ENCODE results near the gene ZNF770. TPM values are rescaled to one million over a fixed set of nuclear protein-coding genes. Genes with fewer than 3 reads are reported as not detected.
"Not testable (repeated sequence)": the region's sequence is repeated elsewhere in the genome, so short reads cannot be mapped to it uniquely, and the experiment has no call there.

Gene ZNF770
- total and polyA plus RNA-seq, 9 donors: 13.5 to 60.2 (median 34.8) TPM

DNA sequence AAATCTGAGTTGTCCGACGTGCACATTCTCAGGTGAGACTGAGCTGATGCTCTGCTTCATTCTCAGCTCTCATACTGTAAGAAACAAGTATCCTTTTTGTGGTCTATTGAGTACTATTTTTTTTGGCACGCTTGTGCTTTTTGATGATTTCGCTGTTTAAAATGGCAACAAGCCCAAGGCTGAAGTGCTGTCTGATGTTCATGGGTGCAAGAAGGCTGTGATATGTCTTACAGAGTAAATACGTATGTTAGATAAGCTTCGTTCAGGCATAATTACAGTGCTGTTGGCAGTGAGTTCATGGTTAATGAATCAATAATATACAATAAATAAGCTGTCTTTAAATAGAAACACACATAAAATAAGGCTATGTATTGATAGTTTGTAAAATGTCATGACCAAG is 45.7 kb downstream of the ZNF770 start:
- no peaks in the 10 kb centered on the region for H3K27me3 ChIP-seq
- intact Hi-C loops (cut with DNase I): no loop called here
- H3K9me3 ChIP-seq: no peaks in the 10 kb centered on the region
- 7 to 17% (median 8%) methylated on average over 6 of the region's 6 CpGs for WGBS, 3 donors
- H3K4me3 ChIP-seq: no peak overlapping the region
- peak overlapping the region in 1 of 2 donors; percentile 51 for H3K27ac ChIP-seq
- DNase-seq: peak in 1 of 5 donors; percentile 12
- no peaks in the 10 kb centered on the region for H3K36me3 ChIP-seq
- no peak for TF ChIP-seq EP300 (IDR thresholded peaks at IDR 0.05)
- TF ChIP-seq POLR2A (IDR thresholded peaks at IDR 0.05): no peak
- TF ChIP-seq, protein P1, sequence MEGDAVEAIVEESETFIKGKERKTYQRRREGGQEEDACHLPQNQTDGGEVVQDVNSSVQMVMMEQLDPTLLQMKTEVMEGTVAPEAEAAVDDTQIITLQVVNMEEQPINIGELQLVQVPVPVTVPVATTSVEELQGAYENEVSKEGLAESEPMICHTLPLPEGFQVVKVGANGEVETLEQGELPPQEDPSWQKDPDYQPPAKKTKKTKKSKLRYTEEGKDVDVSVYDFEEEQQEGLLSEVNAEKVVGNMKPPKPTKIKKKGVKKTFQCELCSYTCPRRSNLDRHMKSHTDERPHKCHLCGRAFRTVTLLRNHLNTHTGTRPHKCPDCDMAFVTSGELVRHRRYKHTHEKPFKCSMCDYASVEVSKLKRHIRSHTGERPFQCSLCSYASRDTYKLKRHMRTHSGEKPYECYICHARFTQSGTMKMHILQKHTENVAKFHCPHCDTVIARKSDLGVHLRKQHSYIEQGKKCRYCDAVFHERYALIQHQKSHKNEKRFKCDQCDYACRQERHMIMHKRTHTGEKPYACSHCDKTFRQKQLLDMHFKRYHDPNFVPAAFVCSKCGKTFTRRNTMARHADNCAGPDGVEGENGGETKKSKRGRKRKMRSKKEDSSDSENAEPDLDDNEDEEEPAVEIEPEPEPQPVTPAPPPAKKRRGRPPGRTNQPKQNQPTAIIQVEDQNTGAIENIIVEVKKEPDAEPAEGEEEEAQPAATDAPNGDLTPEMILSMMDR (IDR thresholded peaks at IDR 0.05): no peak
- peaks cover 1% of the 10 kb centered on the region for H3K4me1 ChIP-seq (ENCODE audit: insufficient read depth)

DNA sequence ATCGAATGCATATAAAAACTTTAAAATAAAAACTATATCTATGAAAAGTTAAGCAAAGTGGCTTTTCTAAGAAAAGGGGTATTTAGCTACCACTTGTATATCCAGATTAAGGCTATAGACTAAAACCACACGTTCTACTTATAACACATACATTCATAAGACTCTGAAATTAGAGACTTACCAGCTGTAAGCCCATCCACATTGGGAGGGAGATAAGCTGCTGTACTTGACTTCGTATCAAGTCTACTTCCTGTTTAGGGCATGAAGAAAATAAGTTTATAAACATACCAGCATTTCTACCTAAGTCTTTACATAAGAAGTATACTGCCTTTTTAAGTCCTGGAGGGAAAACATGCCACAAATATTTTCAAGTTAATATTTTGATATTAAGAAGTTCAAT is 46.3 kb downstream of the ZNF770 start:
- Histone ChIP-seq H3K36me3 (no peaks in the 10 kb centered on the region), H3K4me3 (no peak overlapping the region), H3K4me1 (ENCODE audit: insufficient read depth) (peaks cover 1% of the 10 kb centered on the region), H3K27me3 (no peaks in the 10 kb centered on the region), H3K9me3 (no peaks in the 10 kb centered on the region), H3K27ac (no peak overlapping the region)
- no peak for DNase-seq
- intact Hi-C loops (cut with DNase I): no loop called here
- 31 to 54% (median 43%) methylated on average over 3 of the region's 3 CpGs for WGBS, 3 donors
- no peak for TF ChIP-seq EP300 (IDR thresholded peaks at IDR 0.05)
- TF ChIP-seq, protein P1 (IDR thresholded peaks at IDR 0.05): no peak
- TF ChIP-seq POLR2A (IDR thresholded peaks at IDR 0.05): no peak

DNA sequence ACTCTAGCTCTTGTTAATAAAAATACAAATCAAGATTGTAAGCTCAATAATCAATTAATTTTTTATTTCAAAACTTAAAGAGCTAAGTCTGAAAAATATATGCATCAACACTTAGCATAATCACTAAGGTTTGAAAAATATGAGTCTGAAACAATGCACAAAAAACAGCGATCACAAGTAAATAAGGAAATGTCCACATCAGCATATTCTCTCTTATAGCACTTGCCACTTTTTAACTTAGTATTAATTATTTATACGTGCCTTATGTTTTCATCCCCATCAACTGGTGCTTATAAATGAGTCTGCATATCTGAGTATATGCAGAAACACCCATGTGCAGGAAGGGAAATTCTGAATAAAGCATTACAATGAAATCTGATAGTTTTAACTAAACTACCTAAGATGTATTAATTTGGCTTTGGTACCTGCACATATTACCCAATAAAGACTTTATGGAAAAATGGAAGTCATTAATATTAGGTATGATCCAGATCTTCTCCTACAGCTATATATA is 46.8 kb downstream of the ZNF770 start:
- H3K4me3 ChIP-seq: no peak overlapping the region
- no peak overlapping the region for H3K27ac ChIP-seq
- WGBS, 3 donors: 97 to 99% (median 98%) methylated on average over 2 of the region's 2 CpGs
- H3K4me1 ChIP-seq (ENCODE audit: insufficient read depth): peaks cover 1% of the 10 kb centered on the region
- H3K27me3 ChIP-seq: no peaks in the 10 kb centered on the region
- intact Hi-C loops (cut with DNase I): no loop called here
- no peaks in the 10 kb centered on the region for H3K36me3 ChIP-seq
- H3K9me3 ChIP-seq: no peaks in the 10 kb centered on the region
- TF ChIP-seq, protein P1 (IDR thresholded peaks at IDR 0.05): no peak
- no peak for TF ChIP-seq EP300 (IDR thresholded peaks at IDR 0.05)
- TF ChIP-seq POLR2A (IDR thresholded peaks at IDR 0.05): no peak
- DNase-seq: no peak

DNA sequence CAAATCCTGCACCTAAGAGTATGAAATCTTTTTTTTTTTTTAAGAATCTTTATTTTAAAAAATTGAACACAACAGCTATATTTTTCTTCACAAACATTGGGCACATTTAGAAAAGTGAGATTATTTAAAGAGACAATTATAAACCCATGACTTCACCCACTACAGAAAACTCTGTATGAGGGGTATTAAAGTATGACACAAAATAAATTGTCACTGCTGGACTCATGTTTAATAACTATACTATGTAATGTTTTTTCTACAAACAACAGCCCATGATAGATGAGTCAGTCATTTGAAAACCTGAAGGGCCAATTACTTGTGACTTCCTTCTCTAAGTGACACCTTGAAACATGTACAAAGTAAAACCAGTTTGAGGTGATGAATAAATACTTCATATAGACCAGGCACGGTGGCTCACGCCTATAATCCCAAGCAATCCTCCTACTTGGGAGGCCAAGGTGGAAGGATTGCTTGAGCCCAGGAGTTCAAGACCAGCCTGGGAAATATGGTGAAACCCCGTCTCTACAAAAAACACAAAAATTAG is 54.6 kb downstream of the ZNF770 start:
- Histone ChIP-seq H3K36me3 (no peaks in the 10 kb centered on the region), H3K9me3 (no peaks in the 10 kb centered on the region), H3K27me3 (no peaks in the 10 kb centered on the region), H3K4me1 (ENCODE audit: insufficient read depth) (no peaks in the 10 kb centered on the region), H3K27ac (no peak overlapping the region), H3K4me3 (no peak overlapping the region)
- intact Hi-C loops (cut with DNase I): no loop called here
- no peak for DNase-seq
- 85 to 92% (median 92%) methylated on average over 3 of the region's 3 CpGs for WGBS, 3 donors
- TF ChIP-seq POLR2A (IDR thresholded peaks at IDR 0.05) (no peak), EP300 (IDR thresholded peaks at IDR 0.05) (no peak)
- TF ChIP-seq, protein P1 (IDR thresholded peaks at IDR 0.05): no peak

DNA sequence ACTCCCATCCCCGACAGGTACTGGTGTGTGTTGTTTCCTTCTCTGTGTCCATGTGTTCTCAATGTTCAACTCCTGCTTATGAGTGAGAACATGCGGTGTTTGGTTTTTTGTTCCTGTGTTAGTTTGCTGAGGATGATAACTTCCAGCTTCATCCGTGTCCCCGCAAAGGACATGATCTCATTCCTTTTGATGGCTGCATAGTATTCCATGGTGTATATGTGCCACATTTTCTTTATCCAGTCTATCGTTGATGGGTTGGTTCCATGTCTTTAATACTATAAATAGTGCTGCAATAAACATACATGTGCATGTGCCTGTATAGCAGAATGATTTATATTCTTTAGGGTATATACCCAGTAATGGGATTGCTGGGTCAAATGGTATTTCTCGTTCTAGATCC is 59.7 kb downstream of the ZNF770 start:
- H3K4me3 ChIP-seq; intact Hi-C loops (cut with DNase I); H3K27me3 ChIP-seq; H3K36me3 ChIP-seq; H3K9me3 ChIP-seq; DNase-seq; H3K27ac ChIP-seq; H3K4me1 ChIP-seq (ENCODE audit: insufficient read depth): not testable (repeated sequence)
- 96 to 99% (median 98%) methylated on average over 6 of the region's 6 CpGs for WGBS, 3 donors

All from ovary (tissue), 9 donors.